Omental fat pad (tissue), 4 donors: Measurements from ENCODE around the gene PRSS57. TPM values are rescaled to one million over a fixed set of nuclear protein-coding genes. Genes with fewer than 3 reads are reported as not detected.
A peak's percentile ranks its signal among the peaks of the same experiment; 100 is the strongest.

Experiments
- ATAC-seq: fragments of 150-250 bp; one replicate; pipeline ENCODE4 v1.9.1; 2016; ENCODE audit warnings: mild to moderate bottlenecking, moderate library complexity; ENCODE audit not compliant: low FRiP score
- DNase-seq: peaks from one replicate; pipeline ENCODE4 v3.0.0-alpha.2; 2019; ENCODE audit warnings: low spot score
- total RNA-seq, 4 donors: library from RNA; depleted of rRNA; stranded (reverse); fragments of >200 nt; gene quantifications; one replicate each; pipeline ENCODE4 v1.1.0, GENCODE V29; 2016
- TF ChIP-seq, protein P1 (sequence below), 3 donors: fragments of 450-650 bp; IDR thresholded peaks; one replicate each; pipeline ENCODE4 v1.5.1; 2016 to 2017; ENCODE audit warnings: antibody characterized with exemption in 3 of 3, mild to moderate bottlenecking in 3 of 3, moderate library complexity in 2 of 3

Gene PRSS57
- total RNA-seq, 4 donors from 2014 or later = 0.95 TPM; not detected in 3

DNA sequence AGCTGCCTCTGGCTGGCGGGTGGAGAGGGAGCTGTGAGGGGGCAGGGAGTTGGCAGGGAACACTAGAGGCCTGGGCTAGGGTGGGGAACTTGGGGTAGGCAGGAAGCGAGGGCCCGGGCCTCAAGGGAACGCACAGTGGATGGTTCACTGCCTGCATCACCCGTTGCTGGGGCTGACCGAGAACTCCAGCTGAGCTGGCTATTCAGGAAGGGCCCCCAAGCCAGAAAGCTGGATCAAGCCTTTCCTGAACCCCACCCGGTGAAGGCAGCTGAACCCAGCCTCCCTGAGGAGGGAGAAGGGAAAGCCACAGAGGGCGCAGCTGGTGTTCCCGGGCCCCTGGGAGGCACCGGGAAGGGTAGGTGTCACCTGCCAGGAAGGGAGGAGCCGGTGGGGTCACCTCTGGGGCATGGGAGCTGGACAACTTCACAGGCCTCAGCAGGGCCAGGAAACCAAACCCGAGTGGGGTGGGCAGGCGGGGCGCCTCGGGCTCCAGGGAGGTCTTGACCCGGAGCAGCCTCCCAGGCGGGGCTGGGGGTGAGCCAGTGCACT is 27.4 kb upstream of the PRSS57 start:
- no peak for ATAC-seq
- TF ChIP-seq, protein P1, sequence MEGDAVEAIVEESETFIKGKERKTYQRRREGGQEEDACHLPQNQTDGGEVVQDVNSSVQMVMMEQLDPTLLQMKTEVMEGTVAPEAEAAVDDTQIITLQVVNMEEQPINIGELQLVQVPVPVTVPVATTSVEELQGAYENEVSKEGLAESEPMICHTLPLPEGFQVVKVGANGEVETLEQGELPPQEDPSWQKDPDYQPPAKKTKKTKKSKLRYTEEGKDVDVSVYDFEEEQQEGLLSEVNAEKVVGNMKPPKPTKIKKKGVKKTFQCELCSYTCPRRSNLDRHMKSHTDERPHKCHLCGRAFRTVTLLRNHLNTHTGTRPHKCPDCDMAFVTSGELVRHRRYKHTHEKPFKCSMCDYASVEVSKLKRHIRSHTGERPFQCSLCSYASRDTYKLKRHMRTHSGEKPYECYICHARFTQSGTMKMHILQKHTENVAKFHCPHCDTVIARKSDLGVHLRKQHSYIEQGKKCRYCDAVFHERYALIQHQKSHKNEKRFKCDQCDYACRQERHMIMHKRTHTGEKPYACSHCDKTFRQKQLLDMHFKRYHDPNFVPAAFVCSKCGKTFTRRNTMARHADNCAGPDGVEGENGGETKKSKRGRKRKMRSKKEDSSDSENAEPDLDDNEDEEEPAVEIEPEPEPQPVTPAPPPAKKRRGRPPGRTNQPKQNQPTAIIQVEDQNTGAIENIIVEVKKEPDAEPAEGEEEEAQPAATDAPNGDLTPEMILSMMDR (IDR thresholded peaks at IDR 0.05) = no peak
- DNase-seq = no peak

DNA sequence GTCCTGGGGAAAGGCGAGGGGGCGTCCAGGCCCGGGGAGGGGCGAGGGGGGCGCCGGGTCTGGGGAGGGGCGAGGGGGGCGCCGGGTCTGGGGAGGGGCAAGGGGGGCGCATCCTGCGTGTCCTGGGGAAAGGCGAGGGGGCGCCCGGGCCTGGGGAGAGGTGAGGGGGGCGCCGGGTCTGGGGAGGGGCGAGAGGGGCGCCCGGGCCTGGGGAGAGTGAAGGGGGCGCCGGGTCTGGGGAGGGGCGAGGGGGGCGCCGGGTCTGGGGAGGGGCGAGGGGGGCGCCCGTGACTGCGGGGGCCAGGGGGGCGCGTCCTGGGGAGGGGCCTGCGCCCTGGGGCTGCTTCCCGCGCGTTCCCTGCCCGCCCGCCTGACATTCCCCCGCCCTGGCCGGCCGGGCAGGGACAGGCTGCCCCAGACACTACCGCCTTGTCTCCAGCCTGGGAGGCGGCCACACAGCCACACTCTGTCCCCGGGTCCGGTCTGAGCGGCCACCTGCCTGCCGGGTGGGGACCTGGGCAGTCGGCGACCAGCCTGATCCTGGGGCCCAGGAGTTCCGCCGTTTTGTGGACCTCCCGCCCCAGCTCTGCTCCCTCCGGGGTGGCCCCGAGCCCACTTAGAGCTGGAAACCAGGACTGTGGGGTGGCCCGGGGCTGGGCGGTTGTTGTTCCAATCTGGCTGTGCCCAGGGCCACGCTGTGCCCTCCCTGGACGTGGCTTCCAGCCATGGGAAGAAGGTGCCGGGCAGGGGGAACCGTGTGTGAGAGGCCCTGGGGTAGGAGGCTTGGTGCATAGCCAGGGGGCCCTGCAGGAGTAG is 25.3 kb upstream of the PRSS57 start:
- no peak for ATAC-seq
- DNase-seq = no peak
- TF ChIP-seq, protein P1 (IDR thresholded peaks at IDR 0.05) = no peak

DNA sequence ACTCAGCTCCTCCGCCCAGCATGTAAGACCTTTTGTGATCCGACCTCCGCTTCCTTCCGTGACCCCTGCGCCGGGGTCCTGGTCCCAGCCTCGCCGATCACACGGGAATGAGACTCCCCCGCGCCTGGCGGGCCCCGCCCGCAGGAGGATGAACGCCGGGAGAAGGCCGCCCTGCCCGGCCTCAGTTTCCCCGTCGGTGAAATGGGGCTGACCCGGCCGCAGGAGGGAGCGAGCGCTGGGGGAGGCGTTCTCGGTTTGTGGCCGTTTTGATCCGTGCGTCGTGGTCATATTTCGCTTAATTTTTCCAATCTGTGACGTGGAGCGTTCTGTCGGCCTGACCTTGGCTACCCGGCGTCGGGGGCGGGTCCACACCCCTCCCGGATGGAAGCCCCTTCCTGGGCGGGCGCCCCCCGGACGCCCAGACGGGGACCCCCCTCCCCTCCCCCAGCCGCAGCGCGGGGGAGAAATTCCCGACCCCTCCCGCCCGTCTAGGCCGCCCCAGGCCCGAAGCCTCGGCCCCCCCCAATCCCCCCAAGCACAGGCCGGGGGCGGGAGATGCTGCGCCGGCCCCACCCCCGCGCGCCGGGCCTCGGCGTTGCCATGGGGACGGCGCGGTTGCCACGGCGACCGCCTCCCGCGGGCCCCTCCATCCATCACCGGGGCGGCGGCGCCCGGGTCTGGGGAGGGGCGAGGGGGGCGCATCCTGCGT is 24.5 kb upstream of the PRSS57 start:
- DNase-seq (no peak), ATAC-seq (no peak)
- TF ChIP-seq, protein P1 (IDR thresholded peaks at IDR 0.05) = no peak

DNA sequence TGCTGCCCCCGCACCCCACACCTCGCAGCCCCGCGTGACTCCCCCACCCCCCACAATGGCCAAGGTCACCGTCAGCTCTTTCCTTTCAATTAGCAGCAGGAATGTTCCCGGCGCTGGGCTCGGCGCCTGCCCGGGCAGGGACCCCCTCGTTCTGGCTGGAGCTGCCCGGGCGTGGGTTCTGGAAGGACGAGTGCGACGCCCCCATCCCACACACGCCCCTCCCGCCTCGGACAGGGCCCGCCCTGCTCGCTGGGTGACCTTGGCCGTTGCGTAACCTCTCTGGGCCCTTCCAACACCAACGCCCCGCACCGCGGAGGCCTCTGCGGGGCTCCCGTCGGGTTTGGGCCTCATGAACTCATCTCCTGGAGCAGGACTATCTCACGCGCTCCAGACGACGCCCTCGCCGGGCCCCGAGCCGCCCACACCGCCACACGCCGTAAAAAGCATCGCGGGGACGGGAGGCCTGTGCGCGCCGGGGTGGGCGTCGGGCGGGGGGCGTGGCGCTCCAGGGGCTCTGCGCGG is 23.8 kb upstream of the PRSS57 start:
- TF ChIP-seq, protein P1 (IDR thresholded peaks at IDR 0.05) = no peak
- no peak for DNase-seq
- ATAC-seq = peak; percentile 73

DNA sequence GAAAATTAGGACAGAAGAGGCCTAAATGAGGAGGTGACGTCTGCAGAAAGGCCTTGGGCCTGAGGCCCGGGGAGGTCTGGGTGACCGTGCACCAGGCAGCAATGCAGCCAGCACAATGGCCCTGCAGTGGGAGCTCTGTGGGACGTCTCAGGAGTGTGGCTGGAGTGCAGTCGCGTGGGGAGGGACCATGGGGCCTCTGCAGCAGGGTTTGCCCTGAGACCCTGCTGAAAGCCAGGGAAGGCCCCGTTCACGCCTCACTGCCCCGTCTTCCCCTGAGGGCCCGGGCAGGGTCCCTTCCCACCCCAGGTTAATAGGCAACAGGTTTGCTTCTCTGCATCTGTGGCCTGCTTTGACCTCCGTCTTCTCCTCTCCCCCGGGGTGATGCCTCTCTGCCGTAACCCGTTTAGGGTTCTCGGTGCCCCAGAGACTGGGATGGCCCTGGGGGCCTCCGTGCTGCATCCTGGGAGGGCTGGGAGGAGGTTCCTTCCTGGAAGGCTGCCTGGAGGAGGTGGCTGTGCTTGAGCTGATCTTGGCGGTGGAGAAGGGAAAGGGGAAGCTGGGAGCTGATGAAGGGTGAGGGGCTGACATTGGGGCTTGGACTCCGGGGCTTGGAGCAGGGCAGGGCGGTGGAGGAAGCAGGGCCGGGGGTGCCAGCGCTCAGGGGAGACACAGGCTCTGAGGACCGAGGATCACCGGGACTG is 23.1 kb upstream of the PRSS57 start:
- ATAC-seq (no peak), DNase-seq (no peak)
- TF ChIP-seq, protein P1 (IDR thresholded peaks at IDR 0.05) = no peak

DNA sequence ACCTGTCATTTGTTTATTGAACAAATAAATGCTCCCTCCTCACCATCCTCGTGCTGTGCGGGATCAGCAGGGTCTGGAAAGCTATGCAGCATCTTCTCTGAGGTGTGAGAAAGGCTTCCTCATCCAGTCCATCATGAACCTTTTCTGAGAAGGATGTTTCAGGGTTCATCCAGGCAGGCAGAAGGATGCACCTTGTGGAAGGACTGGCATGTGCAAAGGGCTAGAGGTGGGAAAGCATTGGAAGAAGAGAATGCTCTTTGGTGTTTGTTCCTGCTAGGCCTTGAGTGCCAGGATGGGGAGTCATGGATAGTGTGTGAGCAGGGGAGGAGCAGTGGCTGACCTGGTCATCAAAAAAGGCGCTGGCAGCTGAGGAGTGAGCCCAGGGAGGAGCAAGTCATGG is 20.1 kb upstream of the PRSS57 start:
- DNase-seq = no peak
- ATAC-seq = no peak
- TF ChIP-seq, protein P1 (IDR thresholded peaks at IDR 0.05) = no peak
